Midbrain (tissue), 1 donor: ENCODE measurements around the gene VTCN1.

Experiments
- DNase-seq: peaks from one replicate; lab custom pipeline; 2025; lab: John Stamatoyannopoulos, UW

The VTCN1 gene

GRCh38 chr1:117096951-117097408 lies 113.7 kb downstream of the VTCN1 start:
- no peak for DNase-seq

- DNase-seq: no peak
These were observed 115.7 kb downstream of the VTCN1 start for GRCh38 chr1:117094841-117095604.

GRCh38 chr1:117093870-117094621 lies 116.7 kb downstream of the VTCN1 start:
- DNase-seq: no peak
